Stimulated activated CD8-positive, alpha-beta memory T cell treated with anti-CD3 and anti-CD28 coated beads, Interleukin-7, amount 100 ng/mL, for 4 hours (primary cell): ENCODE results near the gene NXPE3.
"Not testable (repeated sequence)": the region's sequence is repeated elsewhere in the genome, so short reads cannot be mapped to it uniquely, and the experiment has no call there.

Experiments used
- DNase-seq, 2 donors: peaks; one replicate each; pipeline ENCODE4 v3.0.0-alpha.2; 2020; ENCODE audit warnings: low read depth in 2 of 2

Gene NXPE3

DNA sequence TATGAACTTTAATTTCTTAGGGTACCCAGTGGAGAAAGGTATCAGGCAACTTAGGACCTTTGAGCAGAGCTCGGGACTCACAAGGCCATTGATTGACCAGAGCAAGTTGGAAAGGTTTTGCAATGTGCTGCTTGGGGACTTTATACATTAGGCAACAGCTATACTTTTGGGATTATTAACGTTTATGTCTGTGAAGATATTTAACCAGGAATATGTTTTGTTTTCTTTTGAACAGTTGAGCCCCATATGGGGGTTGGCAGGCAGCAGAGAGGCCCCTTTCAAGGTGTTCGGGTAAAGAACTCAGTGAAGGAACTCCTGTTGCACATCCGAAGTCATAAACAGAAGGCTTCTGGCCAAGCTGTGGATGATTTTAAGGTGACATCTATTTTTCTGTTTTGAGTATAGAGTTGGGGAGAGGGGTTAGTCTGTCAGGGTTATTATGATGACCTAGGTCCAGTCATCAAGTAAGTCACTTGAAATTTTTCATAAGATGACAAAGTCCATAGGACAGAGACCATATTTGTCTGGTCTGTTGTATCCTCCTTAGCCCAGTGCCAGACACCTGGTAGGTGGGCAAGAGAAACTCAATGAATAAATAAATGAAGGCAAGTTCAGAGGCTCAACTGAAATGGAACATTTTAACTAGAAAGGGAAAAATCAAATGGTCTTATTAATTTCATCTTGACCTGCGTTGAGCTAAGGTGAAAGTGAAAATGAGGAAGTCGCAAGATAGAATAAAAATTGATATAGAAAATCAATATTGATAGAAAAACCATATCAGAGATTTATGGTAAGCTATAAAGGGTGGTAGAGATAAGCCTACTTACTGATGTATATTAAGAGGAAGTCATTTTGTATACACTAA is 73.1 kb downstream of the NXPE3 start:
- DNase-seq = no peak

- no peak for DNase-seq
Measured at GRCh38 chr3:101852983-101853840, 74.2 kb downstream of the NXPE3 start.

- DNase-seq = no peak
Measured at GRCh38 chr3:101853982-101854381, 75.0 kb downstream of the NXPE3 start.

DNA sequence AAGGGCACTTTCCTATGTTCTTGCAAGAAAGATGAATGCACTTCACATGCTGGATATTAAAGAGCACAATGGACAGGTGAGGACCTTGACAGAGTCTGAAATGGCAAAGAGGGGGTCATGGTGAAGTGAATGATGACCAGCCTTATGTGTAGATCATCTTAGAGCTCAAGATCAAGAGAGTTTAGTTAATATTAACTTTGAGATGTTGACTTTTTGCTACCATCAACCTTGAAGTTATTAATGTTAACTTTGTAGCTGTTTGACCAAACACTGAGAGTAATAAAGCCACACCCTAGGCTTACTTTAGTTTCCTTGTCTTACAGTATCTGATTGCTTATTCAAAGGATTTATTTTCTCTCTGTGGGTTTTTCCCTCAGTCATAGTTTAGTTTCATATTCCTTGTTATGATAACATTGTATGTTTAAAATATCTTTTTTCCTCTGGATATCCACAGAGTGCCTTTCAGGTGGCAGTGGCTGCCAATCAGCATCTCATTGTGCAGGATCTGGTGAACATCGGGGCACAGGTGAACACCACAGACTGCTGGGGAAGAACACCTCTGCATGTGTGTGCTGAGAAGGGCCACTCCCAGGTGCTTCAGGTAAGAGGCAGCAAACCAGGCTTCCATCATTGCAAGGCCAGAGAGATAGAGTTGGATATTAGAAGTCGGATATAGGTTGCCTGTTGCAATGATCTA is 75.7 kb downstream of the NXPE3 start:
- DNase-seq = no peak

DNA sequence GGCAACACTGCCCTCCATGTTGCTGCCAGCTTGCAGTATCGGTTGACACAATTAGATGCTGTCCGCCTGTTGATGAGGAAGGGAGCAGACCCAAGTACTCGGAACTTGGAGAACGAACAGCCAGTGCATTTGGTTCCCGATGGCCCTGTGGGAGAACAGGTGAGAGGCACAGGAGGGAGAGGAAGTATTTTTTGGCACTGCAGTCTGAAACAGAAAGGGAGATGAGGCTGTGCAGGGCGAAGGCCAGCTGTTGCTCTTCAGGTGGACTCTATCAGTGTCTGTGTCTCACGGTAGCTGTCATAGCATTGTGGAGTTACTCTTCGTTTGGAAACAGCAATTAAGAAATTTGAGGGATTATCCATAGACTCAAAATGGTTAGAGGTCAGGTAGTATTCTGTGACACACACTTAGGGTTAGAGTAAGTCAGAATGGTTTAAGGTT is 78.3 kb downstream of the NXPE3 start:
- DNase-seq = no peak

GRCh38 chr3:101858464-101859030 is 79.5 kb downstream of the NXPE3 start:
- DNase-seq = no peak

DNA sequence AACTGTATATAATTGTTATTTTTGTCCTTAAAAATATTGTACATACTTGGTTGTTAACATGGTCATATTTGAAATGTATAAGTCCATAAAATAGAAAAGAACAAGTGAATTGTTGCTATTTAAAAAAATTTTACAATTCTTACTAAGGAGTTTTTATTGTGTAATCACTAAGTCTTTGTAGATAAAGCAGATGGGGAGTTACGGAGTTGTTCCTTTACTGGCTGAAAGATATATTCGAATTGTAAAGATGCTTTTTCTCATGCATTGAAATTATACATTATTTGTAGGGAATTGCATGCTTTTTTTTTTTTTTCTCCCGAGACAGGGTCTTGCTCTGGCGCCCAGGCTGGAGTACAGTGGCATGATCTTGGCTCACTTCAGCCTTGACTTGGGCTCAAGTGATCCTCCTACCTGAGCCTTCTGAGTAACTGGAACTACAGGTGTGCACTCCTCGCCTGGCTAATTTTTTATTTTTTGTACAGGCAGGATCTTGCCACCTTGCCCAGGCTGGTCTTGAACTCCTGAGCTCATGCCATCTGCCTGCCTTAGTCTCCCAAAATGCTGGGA is 81.0 kb downstream of the NXPE3 start:
- no peak for DNase-seq

DNA sequence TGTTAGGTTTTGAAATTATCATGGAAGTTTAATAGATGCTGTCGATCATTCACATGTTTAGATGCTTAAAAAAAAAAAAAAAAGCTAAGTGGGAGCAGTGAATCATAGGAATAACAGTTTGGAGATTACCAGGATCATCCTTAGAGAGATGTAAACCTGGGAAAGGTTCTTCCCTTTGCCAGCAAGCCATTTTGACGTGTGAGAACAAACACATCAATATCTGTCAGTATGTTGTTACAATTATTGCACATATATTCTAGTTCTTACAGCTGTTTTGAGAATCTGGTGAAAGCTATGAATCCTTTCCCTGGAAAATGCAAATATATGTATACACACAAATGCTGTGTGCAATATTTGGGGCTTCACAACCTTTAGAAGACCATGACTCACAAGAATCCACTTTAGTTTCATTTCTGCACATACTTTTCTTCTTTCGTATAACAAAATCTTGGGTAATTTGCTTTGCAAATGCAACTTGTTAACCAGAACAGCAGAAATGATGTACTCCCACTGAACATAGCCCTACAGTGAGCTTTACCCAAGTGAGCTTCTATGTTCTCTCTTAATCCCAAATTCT is 82.3 kb downstream of the NXPE3 start:
- DNase-seq = no peak

DNA sequence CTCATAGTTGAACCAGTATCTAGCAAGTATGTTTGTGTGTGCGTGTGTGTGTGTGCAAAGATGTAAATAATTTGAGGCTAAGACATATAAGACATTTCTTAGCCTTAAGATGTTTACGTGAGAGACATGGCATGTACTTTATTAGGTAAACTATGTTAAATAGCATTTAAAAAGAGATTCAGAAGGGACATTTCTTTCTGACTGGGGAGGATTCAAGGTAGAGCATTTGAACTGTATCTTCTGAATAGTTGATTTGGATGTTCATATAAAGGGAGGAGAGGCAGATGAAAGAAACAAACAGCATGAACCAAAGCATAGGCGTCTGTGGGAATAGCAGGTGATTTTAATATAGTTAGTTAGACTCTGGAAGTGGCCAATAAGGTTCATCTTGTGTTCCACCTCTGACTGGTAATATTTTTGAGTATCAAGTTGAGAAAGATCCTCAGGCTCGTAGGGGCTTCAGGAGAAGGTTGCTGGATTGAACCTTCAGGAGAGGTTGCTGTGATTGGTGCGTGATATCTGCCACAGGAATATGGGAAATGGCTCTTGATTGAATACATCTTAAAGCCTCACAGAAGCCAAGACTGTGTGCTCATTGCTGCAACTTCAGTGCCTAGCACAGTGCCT is 82.9 kb downstream of the NXPE3 start:
- no peak for DNase-seq

- no peak for DNase-seq
Measured at GRCh38 chr3:101862416-101863165, 83.6 kb downstream of the NXPE3 start.

DNA sequence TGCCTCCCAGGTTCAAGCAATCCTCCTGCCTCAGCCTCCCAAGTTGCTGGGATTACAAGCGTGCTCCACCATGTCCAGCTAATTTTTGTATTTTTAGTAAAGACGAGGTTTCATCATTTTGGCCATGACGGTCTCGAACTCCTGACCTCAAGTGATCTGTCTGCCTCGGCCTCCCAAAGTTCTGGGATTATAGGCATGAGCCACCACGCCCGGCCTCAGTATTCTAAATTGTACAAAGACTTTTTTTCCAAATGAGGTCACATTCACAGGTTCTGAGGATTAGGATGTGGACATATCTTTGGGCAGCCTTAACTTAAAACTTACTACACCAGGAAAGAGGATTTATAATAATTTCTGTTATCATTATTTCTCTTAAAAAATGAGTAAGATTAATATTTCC is 85.9 kb downstream of the NXPE3 start:
- not testable (repeated sequence) for DNase-seq

- no peak for DNase-seq
Measured at GRCh38 chr3:101865751-101866509, 86.9 kb downstream of the NXPE3 start.

- DNase-seq = no peak
Measured at GRCh38 chr3:101867511-101867910, 88.5 kb downstream of the NXPE3 start.

DNA sequence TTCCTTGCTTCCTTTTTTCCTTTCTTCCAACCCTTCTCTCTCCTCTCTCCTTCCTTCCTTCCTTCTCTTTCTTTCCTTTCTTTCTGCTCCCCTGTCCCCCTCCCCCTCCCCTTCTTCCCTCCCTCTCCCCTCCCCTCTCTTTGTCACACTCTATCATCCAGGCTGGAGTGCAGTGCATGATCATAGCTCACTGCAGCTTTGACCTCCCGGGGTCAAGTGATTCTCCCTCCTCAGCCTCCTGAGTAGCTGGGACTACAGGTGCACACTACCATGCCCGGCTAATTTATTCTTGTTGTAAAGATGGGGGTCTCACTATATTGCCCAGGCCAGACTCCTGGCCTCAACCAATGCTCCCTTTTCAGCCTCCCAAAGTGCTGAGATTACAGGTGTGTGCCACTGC is 89.0 kb downstream of the NXPE3 start:
- DNase-seq = no peak

GRCh38 chr3:101868534-101869464 is 89.8 kb downstream of the NXPE3 start:
- DNase-seq = no peak

- no peak for DNase-seq
Measured at GRCh38 chr3:101870138-101870537, 91.1 kb downstream of the NXPE3 start.

- DNase-seq = no peak
Measured at GRCh38 chr3:101873619-101874018, 94.6 kb downstream of the NXPE3 start.

DNA sequence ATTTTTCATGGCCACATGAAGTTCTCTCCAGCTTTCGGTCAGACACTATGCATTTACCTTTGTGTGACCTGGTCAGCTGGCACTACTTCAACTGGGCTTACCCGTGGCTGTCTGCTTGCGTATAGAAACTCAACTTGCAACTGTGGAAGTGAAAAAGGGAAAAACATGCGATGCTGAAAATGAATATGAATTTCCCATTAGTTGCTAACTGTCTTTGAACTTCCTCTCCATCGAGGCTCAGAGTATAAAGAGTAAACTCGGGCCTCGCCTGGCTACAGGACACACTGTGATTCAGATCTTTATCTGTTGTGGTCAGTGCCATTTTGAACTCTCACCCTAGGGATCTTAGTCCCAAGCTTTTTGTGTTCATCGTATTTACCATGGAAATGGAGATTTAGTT is 97.1 kb downstream of the NXPE3 start:
- no peak for DNase-seq
